HG03159 (cell line): ENCODE measurements around the gene FIS1.
"Not testable (repeated sequence)": the region's sequence is repeated elsewhere in the genome, so short reads cannot be mapped to it uniquely, and the experiment has no call there.

Source experiments
- ATAC-seq: cut with Tn5 transposase; IDR thresholded peaks from one replicate; pipeline ENCODE4 v1.9.1; 2021; ENCODE audit warnings: mild to moderate bottlenecking, moderate library complexity; ENCODE audit not compliant: unreplicated experiment

The FIS1 gene

DNA sequence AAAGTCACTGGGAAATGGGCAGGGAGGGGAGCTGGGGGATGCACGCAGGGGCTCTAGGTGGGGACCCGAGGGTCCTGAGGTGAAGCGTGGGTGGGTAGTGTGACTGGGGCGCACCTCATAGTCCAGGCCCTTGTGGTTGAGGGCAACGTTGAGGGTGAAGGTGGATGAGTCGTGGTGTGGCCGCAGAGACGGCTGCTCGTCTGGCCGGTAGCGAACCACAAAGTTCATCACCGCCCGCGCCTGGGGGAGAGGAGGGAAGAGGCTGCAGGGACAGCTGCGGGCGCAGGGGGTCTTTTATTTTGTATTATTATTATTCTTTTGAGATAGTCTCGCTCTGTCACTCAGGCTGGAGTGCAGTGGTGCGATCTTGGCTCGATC, 38.2 kb downstream of the FIS1 start:
- no peak for ATAC-seq

DNA sequence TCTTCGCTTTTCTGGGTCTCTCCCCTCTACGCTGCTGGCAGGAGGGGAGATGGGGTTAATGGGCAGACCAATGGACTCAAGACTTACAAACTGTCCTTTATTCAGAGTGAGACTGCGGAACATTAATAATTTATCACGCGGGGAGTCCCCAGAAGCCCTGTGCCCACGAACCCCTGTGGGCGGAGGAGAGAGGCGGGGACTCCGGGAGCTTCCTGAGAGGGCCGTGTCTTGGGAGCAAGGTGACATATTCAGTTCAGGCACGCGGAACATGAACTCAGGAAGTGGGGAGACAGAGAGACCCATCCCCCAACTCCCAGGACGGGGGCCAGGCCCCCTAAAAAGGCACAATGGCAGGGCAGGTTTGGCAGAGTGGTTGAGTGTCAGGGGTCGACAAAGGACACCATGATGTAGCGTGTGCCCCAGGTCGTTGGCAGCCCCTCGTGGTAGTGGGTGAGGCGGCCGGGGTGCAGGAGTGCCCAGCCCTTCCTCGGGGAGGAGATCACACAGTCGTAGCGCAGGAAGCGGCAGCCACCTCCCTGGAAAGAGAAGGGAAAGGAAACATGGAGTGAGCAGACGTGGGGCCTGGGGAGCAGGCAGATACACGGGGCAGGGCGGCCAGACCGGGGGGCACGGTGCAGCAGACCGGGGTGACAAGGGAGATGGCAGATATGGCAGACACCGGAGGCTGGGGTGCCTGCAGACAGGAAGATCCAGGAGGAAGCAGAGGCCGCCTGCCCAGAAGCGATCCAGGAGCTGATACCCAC, 38.8 kb downstream of the FIS1 start:
- ATAC-seq = no peak

DNA sequence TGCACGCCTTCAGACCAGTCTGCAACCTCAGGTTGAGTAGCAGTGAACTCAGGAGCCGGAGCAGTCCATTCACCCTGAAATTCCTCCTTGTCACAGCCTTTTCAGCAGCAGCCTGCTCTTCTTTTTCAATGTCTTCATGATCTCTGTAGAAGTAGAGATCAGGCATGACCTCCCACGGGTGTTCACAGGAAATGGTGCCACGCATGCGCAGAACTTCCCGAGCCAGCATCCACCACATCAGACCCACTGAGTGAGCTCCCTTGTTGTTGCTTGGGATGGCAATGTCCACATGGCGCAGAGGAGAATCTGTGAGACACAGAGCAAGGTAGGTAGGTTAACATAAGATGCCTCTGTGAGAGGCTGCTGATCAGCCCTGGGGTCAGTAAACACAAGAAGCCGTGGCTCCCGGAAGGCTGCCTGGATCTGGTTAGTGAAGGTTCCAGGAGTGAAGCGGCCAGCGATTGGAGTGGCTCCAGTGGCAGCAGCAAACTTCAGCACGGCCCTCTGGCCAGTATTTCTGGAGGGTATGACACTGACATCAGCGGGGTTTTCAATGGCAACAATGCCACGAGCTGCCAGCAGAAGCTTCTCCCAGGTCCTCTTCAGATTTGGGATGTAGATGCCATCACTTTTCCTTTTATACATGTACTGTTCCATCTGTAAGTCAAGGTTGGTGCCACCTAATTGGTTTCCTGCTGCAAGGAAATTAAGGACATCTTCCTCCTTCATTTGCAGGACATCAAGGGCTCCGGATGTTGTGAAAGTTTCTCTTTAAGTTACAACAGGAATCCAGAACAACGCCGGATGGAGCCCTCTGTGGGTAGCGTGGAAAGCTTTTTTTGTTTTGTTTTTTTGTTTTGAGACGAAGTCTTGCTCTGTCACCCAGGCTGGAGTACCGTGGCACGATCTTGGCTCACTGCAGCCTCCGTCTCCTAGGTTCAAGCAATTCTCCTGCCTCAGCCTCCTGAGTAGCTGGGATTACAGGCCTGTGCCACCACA, 40.8 kb downstream of the FIS1 start:
- not testable (repeated sequence) for ATAC-seq

DNA sequence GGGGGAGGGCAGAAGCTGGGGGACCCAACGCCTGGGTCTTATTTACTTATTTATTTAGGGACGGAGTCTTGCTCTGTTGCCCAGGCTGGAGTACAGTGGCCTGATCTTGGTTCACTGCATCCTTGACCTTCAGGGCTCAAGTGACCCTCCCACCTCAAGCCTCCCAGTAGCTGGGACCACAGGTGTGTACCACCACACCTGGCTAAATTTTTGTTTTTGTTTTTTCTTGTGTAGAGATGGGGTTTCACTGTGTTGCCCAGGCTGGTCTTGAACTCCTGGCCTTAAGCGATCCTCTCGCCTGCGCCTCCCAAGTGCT, 42.3 kb downstream of the FIS1 start:
- no peak for ATAC-seq

DNA sequence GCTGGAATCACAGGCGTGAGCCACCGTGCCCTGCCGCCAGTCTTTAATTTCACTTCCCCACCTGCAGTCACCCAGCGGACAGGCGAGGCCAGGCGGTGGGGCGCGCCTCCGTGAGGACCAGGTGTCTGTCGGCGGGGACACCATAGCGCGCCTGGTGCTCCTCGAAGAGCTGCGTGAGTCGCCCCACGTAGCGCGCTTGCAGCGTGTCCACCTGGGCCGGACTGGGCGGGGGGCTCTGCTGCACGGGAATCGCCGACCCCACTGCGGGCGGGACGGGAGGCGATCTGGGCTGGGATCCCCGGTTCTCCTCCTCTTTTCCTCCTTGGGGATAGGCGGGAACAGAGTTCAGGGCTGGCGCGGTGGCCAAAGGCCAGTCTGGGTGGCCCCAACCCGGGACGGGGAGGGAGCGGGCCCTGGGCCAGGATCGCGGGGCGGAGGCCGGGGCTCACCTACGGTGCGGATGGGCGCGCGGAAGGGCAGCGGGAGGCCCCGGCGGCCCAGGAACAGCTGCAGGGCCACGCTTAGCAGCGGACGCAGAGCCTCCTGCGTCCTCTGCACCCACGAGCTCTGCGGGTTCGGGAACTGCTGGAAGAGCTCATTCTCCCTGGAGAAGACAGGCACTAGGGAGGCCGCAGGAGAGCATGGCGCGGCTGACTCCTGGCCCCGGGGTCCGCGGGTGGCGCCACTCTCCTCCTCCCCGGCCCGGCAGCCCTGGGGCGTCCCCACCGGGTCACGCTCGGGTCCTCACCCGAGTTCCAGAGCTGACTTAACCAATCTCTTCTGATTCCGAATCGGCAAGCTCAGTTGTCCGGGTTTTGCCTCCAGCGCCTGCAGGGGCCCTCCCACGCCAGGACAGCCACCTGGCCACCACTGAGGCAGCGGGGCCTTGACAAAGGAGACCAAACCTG, 42.9 kb downstream of the FIS1 start:
- ATAC-seq = no peak

DNA sequence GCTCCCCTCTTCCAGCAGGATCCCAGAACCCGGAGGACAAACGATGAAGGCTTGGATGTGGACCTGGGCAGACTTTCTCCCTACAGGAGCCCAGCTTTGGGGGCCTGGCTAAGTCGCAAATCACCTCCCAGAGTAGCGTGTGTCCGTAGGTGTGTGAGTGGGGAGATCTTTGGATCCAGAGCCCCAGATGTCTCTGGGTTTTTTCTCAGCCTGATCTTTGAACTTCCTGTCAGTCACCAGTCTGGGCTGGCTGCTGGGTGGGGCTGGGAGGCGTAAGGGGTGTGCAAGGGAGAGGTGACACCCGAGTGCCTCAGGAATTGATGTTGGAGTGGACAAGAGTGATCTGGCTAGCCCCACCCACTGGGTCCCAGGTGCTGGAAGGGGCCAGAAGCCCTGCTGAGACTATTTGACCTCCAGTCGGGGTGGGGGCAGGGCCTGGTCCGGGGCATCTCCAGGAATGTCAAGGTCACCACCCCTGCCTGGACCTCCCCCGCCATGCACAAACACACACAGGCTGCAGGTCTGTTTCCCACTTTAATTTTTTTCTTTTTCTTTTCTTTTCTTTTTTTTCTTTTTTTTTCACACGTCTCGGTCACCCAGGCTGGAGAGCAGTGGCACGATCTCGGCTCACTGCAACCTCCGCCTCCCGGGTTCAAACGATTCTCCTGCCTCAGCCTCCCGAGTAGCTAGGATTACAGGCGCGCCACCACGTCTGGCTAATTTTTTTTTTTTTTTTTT, 43.9 kb downstream of the FIS1 start, which contains the start of gene MOGAT3:
Gene MOGAT3 (minus strand): TSS at position 175 of the 738 bp plus-strand sequence. CDS start 182 bp downstream, outside the sequence.
- ATAC-seq = no peak

DNA sequence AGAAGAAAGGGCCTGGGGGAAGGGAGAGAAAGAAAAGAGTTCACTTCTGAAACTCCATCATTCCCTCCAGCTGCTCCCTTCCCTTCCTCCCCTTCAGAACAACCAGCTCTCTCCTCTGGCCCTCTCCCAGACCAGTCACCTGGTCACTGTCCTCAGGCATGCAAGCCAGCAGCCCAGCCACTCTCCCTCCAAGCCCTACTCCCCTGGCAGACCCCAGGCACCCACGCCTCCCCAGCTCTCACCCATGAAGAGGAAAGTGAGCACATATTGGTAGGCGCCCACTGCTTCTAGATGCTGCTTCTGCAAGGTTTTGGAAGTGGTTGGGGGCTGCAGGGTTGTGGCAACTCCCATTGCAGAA, 44.4 kb downstream of the FIS1 start:
- no peak for ATAC-seq

DNA sequence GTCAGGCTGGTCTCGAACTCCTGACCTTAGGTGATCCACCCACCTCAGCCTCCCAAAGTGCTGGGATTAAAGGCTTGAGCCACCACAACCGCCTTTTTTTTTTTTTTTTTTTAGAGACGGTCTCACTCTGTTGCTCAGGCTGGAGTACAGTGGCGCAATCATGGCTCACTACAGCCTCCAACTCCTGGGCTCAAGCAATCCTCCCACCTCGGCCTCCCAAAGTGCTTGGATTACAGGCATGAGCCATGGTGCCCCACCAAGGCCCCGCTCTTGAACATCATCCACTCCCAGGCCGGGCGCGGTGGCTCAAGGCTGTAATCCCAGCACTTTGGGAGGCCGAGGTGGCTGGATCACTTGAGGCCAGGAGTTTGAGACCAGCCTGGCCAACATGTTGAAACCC, 45.4 kb downstream of the FIS1 start:
- ATAC-seq = not testable (repeated sequence)

DNA sequence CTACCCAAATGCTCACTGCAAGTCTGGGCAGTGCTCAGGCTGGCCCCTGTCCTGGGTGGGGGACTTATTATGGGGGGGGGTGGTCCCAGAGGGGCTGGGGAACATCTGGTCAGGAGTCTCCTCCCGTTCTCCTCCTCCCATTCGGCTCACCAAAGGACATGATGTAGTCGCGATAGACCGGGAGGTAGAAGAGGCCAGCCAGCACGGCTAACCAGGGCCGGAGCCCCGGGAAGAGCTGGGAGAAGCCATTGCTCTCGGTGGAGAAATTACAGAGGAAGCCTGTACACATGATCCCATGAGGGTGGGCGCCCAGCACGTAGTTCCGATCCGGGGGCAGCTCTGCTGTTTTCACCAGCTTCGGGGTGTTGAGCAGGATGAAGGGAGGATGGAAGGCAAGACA, 46.4 kb downstream of the FIS1 start:
- no peak for ATAC-seq

DNA sequence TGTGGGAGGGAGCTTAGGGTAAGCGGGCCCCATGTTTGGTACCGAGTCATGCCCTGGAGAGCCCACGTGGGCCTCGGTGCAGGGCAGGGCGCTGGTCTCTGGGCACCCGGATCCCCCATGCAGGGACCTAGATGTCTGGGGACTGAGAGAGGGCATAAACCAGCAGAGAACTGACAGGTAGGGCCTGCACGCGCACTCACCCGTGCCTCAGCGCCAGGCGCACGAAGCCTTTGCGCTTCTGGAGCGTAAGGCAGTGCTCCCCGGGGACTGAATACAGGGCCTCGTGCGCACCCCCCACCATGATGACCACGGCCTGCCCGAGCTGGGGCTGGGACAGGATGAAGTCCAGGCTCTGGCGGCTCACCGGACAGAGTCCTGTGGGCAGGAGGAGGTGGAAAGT, 46.9 kb downstream of the FIS1 start:
- ATAC-seq = no peak

DNA sequence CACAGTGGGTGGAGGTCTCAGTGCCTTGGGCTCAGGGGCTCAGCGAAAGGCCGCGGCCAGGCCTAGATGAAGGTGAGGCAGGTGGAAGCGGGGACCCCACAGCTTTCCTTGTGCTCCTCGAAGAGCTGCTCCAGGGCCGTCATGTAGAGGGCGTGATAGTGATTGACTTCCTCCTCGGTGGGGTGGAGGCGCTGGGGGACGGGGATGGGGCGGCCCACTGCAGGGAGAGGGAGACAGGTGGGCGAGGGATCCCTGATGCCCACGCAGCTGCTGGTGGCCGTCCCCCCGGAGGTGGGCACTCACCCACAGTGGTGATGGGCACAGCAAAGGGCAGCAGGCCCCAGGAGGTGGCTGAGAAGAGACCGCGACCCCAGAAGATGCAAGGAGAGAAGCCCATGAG, 49.0 kb downstream of the FIS1 start:
- ATAC-seq = no peak
